GM03348 (cell line): ENCODE measurements around the gene ELN.
A peak's percentile ranks its signal among the peaks of the same experiment; 100 is the strongest.
"Not testable (repeated sequence)": the region's sequence is repeated elsewhere in the genome, so short reads cannot be mapped to it uniquely, and the experiment has no call there.

Experiments used
- DNase-seq: peaks from one replicate; pipeline ENCODE4 v3.0.0; 2012; ENCODE audit warnings: low spot score

The ELN gene

GRCh38 chr7:74027683-74028320 lies at the start of gene ELN:
Gene ELN, plus strand, starts transcription at chr7:74028173. Its CDS starts 15 bp downstream, at chr7:74028188.
- peak; percentile 80 for DNase-seq

- DNase-seq: peak; percentile 78
Observed at GRCh38 chr7:73978661-73979563, 49.1 kb upstream of the ELN start.

GRCh38 chr7:73979656-73980055 lies 48.3 kb upstream of the ELN start:
- not testable (repeated sequence) for DNase-seq

GRCh38 chr7:73980206-73980605 lies 47.8 kb upstream of the ELN start:
- no peak for DNase-seq

- DNase-seq: no peak
Observed at GRCh38 chr7:73981933-73982332, 46.0 kb upstream of the ELN start.

GRCh38 chr7:73983437-73984164 lies 44.4 kb upstream of the ELN start:
- DNase-seq: no peak

- no peak for DNase-seq
Observed at GRCh38 chr7:73984481-73985205, 43.3 kb upstream of the ELN start.

GRCh38 chr7:73985737-73986141 lies 42.2 kb upstream of the ELN start:
- DNase-seq: no peak

- DNase-seq: no peak
Observed at GRCh38 chr7:73986158-73986631, 41.8 kb upstream of the ELN start.

- no peak for DNase-seq
Observed at GRCh38 chr7:73987298-73987697, 40.7 kb upstream of the ELN start.

GRCh38 chr7:73988197-73988596 lies 39.8 kb upstream of the ELN start:
- DNase-seq: no peak

GRCh38 chr7:73991522-73992100 lies 36.4 kb upstream of the ELN start:
- DNase-seq: no peak

GRCh38 chr7:73992101-73992562 lies 35.8 kb upstream of the ELN start:
- DNase-seq: peak; percentile 92

- no peak for DNase-seq
Observed at GRCh38 chr7:73994023-73994422, 34.0 kb upstream of the ELN start.

- DNase-seq: no peak
Observed at GRCh38 chr7:73994761-73995160, 33.2 kb upstream of the ELN start.

GRCh38 chr7:73995330-73995729 lies 32.6 kb upstream of the ELN start:
- DNase-seq: peak; percentile 50

GRCh38 chr7:73995821-73996511 lies 32.0 kb upstream of the ELN start:
- no peak for DNase-seq

- no peak for DNase-seq
Observed at GRCh38 chr7:73997056-73997455, 30.9 kb upstream of the ELN start.

GRCh38 chr7:73999664-74000435 lies 28.1 kb upstream of the ELN start:
- peak; percentile 93 for DNase-seq
